ENCODE measurements around the gene CELA2A.

- TF ChIP-seq CTCF (IDR thresholded peaks at IDR 0.05) (peak; percentile 5 to 69 (median 61)), POLR2A (IDR thresholded peaks at IDR 0.05) (peak in 1 of 2 donors; percentile 41)
Measured at GRCh38 chr1:15426492-15427279, 29.8 kb upstream of the CELA2A start.

Data from adrenal gland (tissue), 5 donors.